Gastroesophageal sphincter (tissue), 3 donors: ENCODE data around the gene CERT1.
"Not testable (repeated sequence)": the region's sequence is repeated elsewhere in the genome, so short reads cannot be mapped to it uniquely, and the experiment has no call there.

ENCODE experiments used
- CTCF ChIP-seq, 4 experiments: fragments of 200-600 bp in 2 of 4; fragments of 450-650 bp in 2 of 4; sonication (generic) in 1 of 4; IDR thresholded peaks; one replicate each; pipeline ENCODE4 v1.5.1; 2017 to 2019; ENCODE audit warnings: antibody characterized with exemption in 4 of 4, mild to moderate bottlenecking in 2 of 4, moderate library complexity in 2 of 4
- EP300 ChIP-seq: sonication (generic); formaldehyde crosslinking; IDR thresholded peaks from one replicate; pipeline ENCODE4 v1.6.1; 2017; ENCODE audit warnings: antibody characterized with exemption, mild to moderate bottlenecking
- POLR2A ChIP-seq, 2 donors: fragments of 450-650 bp; IDR thresholded peaks; one replicate each; pipeline ENCODE4 v1.6.1; 2017; ENCODE audit warnings: antibody characterized with exemption in 2 of 2, mild to moderate bottlenecking in 2 of 2, moderate library complexity in 1 of 2

- TF ChIP-seq EP300; CTCF (IDR thresholded peaks at IDR 0.05); POLR2A (IDR thresholded peaks at IDR 0.05): not testable (repeated sequence)
Measured at GRCh38 chr5:75498875-75499274, 12.6 kb downstream of the CERT1 start.
